Ishikawa (cell line): ENCODE results near the gene WNT7A.

ENCODE experiments used
- CEBPB ChIP-seq: IDR thresholded peaks from 2 replicates; pipeline ENCODE4 v1.6.1; 2012
- CREB1 ChIP-seq: IDR thresholded peaks from 2 replicates; pipeline ENCODE4 v1.6.1; 2012; ENCODE audit warnings: low read depth
- EGR1 ChIP-seq: IDR thresholded peaks from 2 replicates; pipeline ENCODE4 v1.6.1; 2012
- EP300 ChIP-seq: IDR thresholded peaks from 2 replicates; pipeline ENCODE4 v1.6.1; 2012; ENCODE audit warnings: borderline replicate concordance
- FOXM1 ChIP-seq: IDR thresholded peaks from 2 replicates; pipeline ENCODE4 v1.6.1; 2012; ENCODE audit warnings: low read depth, borderline replicate concordance
- MAX ChIP-seq: IDR thresholded peaks from 2 replicates; pipeline ENCODE4 v1.6.1; 2012
- NFIC ChIP-seq: IDR thresholded peaks from 2 replicates; pipeline ENCODE4 v1.6.1; 2012
- RAD21 ChIP-seq: IDR thresholded peaks from 2 replicates; pipeline ENCODE4 v1.6.1; 2012; ENCODE audit warnings: low read depth
- REST ChIP-seq: IDR thresholded peaks from 2 replicates; pipeline ENCODE4 v1.6.1; 2012; ENCODE audit warnings: low read depth, mild to moderate bottlenecking
- TAF1 ChIP-seq: IDR thresholded peaks from 2 replicates; pipeline ENCODE4 v1.6.1; 2012; ENCODE audit warnings: low read depth, mild to moderate bottlenecking
- TCF12 ChIP-seq: IDR thresholded peaks from 2 replicates; pipeline ENCODE4 v1.6.1; 2012; ENCODE audit warnings: low read depth
- TEAD4 ChIP-seq: IDR thresholded peaks from 2 replicates; pipeline ENCODE4 v1.6.1; 2012
- USF1 ChIP-seq: IDR thresholded peaks from 2 replicates; pipeline ENCODE4 v1.6.1; 2012
- YY1 ChIP-seq: IDR thresholded peaks from 2 replicates; pipeline ENCODE4 v1.6.1; 2012; ENCODE audit warnings: low read depth
- ZBTB7A ChIP-seq: IDR thresholded peaks from 2 replicates; pipeline ENCODE4 v1.6.1; 2012; ENCODE audit warnings: low read depth

Gene WNT7A

GRCh38 chr3:13869761-13870343 lies 10.0 kb downstream of the WNT7A start:
- TF ChIP-seq TAF1 = no peak
- no peak for TF ChIP-seq USF1
- TF ChIP-seq CEBPB = no peak
- TF ChIP-seq YY1 = no peak
- no peak for TF ChIP-seq RAD21
- no peak for TF ChIP-seq MAX
- TF ChIP-seq NFIC = no peak
- TF ChIP-seq EP300 = no peak
- no peak for TF ChIP-seq EGR1
- TF ChIP-seq TEAD4 = no peak
- no peak for TF ChIP-seq ZBTB7A

GRCh38 chr3:13868844-13869724 lies 10.8 kb downstream of the WNT7A start:
- TF ChIP-seq CREB1 (no peak), NFIC (no peak), TCF12 (no peak), EGR1 (no peak), TAF1 (no peak), REST (no peak), TEAD4 (no peak)

GRCh38 chr3:13867732-13868131 lies 12.1 kb downstream of the WNT7A start:
- TF ChIP-seq TAF1 (no peak), NFIC (no peak), TEAD4 (no peak), USF1 (no peak), MAX (no peak), YY1 (no peak), EGR1 (no peak), FOXM1 (no peak), EP300 (no peak), CEBPB (no peak), TCF12 (no peak), CREB1 (no peak), REST (no peak)

- no peak for TF ChIP-seq USF1
- TF ChIP-seq NFIC = no peak
- no peak for TF ChIP-seq RAD21
- TF ChIP-seq CEBPB = no peak
- no peak for TF ChIP-seq FOXM1
- TF ChIP-seq REST = no peak
- TF ChIP-seq EGR1 = no peak
- TF ChIP-seq TEAD4 = no peak
- no peak for TF ChIP-seq ZBTB7A
- no peak for TF ChIP-seq TCF12
- no peak for TF ChIP-seq CREB1
- TF ChIP-seq TAF1 = no peak
- TF ChIP-seq YY1 = no peak
- no peak for TF ChIP-seq MAX
- no peak for TF ChIP-seq EP300
Measured at GRCh38 chr3:13866041-13866965, 13.6 kb downstream of the WNT7A start.
